Activated CD4-positive, alpha-beta T cell treated with anti-CD3 and anti-CD28 coated beads, Interleukin-2, amount 50 U/mL, for 4 hours (primary cell): ENCODE results near the gene RALB.
"Not testable (repeated sequence)": the region's sequence is repeated elsewhere in the genome, so short reads cannot be mapped to it uniquely, and the experiment has no call there.

ENCODE experiments used
- DNase-seq, 2 experiments: peaks; one replicate each; pipeline ENCODE4 v3.0.0-alpha.2; 2020

The RALB gene

DNA sequence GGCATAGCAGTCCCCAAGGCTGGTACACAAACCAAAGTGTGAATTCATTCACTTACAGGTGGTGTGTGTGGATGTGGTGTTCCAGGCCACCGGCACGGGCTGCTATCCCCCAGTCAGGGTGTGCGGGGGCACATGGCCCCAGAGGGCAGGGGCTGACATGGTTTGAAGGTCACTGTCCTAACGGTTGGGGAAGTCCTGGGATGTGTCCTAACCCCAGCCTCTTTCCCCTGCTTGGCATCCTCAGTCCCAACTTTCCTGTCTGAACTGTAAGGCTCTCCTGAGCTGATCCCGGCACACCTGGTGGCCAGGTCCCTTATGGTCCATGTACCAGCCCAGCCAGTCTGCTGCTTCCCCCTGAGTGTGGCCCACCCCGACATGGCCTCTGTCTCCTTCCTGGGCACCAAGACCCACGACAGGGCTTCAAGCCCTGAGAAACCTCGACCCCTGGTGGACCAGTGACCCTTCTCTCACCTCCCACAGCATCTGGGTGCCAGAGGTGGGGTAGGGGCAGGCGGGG is 27.0 kb upstream of the RALB start:
- no peak for DNase-seq

DNA sequence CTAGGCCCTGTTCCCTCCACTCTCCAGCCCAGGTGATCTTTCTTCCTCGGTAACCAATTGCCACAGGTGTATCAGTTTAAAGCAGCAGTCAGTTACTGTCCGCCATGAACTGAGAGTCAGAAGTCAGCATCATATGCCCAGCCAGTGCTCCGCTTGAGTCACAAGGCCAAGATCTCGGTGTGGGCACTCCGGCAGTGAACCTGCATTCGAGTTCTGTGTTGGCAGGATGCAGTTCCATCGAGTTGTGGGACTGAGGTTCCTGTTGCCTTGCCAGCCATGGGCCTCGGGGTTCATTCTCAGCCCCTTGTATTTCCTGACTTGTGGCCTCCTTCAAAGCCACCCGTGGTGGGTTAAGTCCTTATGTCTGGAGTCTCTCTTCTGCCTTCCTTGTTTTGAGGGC is 26.3 kb upstream of the RALB start:
- DNase-seq: no peak

DNA sequence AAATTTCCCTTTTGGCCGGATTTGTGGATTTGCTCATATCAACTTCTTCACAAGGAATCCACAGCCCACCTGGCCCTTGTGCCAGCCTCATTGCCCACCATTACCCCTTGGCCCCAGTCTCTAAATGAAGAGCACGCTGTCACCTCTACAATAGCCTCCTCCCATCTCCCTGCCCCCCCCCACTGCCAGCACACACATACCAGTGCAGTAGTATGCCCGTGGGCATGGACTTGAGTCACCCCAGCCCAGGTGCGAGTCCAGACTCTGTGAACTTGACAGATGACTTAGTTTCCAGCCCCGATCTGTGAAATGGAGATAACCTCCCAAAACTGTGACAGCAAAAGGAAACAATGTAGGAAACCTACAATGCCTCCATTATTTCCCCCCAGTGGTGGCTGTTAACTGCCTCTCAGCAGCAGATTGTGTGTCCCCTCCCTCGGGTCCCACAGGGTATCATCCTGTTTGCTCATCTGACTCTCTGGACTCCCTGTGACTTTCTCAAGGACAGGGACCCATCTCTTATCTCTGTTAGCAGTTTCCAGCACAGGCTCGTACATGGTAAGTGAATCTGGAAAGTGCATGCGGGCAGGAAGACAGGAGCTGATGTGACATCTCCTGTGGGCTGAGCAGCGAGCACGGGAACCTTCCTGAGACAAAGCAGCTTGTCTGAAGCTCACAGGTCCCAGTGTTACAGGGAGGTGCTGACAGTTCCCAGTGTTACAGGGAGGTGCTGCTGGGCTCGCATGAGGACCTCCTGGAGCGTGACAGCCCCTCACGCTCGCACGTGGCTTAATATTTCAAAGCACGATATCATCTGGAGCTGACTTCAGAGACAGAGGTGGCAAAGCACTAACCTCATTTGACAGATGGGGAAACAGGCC is 25.3 kb upstream of the RALB start:
- peak; percentile 25 to 32 for DNase-seq

DNA sequence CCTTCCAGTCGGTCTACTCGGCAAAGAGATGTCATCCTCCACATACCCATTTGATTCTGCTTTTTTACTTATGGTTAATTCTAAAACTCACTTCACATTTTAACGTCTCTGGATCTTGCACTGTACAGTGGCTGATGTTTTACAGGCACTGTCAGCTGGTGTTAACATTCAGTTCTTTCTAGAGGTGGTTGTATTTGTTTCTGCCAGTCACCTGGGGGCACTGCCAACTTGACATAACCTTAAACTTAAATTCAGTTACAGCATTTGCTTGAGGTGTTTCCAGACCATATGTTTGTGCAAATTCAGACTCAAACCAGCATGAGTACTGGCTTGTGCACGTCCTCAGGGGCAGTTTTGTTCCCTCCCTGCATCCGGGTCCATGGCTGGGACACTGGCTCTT is 24.1 kb upstream of the RALB start:
- no peak for DNase-seq

DNA sequence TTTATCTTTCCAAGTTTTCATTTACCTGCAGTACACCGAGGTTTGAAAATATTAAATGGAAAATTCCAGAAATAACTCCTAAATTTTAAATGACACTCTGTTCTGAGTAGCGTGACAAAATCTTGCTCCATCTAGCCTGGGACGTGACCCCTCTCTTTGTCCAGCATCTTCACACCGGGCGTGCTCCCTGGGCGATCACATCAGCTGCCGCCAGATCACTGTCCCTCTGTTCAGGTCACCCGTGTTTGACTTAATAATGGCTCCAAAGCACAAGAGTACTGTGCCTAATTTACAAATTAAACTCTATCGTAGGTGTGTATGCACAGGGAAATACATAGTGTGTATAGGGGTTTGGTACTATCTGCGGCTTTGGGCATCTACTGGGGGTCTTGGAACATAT is 23.3 kb upstream of the RALB start:
- DNase-seq: no peak

DNA sequence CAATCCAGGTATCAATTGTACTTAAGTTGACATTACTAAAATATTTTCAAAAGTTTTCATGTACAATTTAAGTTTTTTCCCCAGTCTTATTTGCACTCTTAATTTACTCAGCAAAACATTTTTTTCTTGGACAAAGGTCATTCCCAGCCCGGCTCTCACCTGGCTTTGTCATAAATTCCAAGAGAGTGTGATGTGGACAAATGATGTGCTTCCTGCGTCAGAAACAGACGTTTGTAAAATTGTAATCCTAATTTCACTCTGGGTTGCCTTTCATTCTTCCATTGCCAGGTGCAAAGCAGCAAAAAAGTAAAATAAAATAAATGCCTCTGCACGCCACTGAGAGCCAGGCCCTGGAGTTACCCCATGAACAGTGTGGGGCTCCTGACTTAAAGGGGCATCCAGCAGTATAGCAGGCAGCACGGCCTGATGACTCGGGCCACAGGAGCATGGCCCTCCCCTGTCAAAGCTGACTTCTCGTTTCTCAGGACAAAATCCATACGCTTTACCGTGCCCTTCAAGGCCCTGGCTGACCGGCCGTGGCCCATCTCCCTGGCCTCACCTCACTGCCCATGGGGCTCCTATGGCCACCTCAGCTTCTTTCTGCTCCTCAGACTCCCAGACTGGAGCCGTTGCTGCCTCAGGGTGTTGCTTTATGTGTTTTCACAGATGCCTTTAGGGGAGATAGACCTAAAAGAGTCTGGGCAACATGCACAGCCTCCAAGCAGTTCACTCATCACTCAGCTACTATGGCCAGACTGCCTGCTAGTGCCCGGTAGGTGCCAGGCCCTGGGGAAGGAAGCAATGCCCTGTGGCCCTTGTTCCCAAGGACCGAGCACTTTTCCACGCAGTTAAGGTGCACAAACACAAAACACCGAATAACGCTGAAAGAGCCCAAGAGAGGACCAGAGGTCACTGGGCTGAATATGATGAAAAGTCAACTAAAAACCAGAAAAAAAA is 21.9 kb upstream of the RALB start:
- no peak for DNase-seq

DNA sequence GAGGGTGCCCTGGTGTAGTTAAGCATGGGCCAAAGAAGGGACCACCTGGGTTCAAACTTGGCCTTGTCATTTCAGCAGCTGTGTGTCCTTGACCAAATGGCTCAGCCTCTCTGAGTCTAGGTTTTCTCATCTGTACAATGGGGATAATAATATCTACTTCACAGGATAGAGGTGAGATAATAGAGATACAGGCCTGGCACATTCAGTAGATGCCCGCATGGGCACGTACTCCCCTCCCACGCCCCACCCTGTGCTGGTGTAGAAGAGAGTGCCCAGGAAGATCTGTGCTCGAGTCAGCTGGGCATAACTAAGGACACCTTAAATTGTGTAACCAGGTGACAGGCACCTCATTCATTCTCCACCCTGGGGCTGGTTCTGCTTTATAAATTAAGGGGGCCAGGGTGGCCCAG is 21.1 kb upstream of the RALB start:
- DNase-seq: peak; percentile 52 to 58

DNA sequence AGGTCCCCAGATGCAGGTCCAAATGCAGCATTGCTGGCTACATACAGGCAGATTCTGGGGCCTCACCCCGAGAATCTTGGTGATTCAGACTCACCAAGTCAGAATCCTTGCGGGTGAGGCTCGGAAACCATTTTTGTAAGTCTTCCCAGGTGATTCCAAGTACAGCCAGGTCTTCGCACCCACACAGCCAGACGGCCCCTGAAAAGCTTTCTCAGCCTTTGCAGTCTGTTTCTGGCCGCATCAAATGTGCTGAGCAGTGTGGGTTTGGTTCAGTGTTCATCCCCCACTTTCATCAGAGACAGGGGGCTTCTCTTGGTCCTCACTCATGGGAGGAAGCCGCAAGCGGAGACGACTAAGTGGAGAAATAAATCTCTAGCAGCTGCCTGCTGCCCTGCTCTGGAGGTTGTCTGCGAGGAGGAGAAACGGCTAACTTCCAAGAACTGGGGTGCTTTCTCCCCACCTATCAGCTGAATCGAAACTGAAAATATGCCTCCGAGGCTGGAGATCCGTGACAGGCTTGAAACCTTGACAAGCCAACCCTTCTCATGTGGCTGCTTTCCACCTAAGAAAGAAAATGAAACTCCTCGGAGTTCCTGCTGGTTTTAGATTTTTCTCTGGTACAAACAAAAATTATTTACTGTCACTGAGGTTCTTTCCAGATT is 20.5 kb upstream of the RALB start:
- DNase-seq: peak; percentile 73 to 74

DNA sequence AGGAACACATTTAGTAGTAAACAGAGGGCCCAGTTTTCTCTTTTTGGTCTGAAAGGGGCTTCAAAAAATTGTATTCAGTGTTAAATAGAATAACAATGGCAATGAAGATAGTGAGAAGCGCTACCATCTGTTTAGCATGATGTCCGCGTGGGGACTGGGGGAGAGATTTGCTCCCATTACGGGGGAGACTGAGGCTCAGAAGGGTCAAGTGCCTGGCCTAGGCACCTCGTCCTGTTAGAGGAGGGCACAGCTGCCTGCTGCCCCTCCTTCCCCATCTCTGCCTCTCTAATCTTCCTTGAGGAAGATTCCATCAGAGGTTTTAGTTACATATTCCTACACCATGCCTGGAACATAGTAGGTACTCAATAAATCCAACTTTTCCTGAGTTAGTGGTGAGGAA is 19.4 kb upstream of the RALB start:
- DNase-seq: no peak

DNA sequence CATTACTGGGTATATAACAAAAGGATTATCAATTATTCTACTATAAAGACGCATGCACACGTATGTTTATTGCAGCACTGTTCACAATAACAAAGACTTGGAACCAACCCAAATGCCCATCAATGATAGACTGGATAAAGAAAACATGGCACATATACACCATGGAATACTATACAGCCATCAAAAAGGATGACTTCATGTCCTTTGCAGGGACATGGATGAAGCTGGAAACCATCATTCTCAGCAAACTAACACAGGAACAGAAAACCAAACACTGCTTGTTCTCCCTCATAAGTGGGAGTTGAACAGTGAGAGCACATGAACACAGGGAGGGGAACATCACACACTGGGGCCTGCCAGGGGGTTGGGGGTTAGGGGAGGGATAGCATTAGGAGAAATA is 17.5 kb upstream of the RALB start:
- not testable (repeated sequence) for DNase-seq

DNA sequence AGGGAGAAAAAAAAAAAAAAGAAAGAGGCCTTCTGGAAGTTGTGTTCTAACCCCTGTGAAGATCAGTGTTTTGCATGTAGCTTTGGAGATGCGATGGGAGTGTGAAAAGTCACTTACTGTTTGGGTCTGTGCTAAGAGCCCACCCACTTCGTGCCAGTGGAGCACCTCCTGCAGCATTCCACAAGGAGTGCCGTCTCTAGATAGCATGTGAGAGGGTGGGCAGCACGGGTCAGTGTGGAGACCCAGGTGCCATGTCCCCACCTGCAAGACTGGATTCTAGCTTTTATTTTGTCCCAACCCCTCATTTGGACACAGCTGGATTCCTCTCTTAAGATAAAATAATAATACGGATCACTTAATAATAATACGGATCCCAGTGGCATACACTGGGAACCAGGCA is 17.0 kb upstream of the RALB start:
- no peak for DNase-seq

DNA sequence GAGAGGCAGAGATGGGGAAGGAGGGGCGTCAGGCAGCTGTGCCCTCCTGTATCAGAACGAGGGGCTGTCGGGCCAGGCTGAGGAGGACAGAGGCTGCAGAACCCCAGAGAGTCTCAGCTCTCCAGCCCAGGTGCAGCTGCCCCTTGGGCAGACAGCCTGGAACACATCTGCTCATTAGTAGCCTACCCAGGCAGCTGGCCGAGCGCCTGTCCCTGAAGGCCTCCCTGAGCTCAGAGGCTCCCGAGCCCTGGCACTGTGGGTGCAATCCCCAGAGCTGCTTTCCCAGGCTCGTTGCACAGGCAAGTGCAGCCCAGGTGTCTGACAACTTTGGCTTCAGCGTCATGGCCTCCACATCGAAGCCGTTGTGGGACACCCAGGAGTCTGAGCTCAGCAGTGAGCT is 16.3 kb upstream of the RALB start:
- no peak for DNase-seq

DNA sequence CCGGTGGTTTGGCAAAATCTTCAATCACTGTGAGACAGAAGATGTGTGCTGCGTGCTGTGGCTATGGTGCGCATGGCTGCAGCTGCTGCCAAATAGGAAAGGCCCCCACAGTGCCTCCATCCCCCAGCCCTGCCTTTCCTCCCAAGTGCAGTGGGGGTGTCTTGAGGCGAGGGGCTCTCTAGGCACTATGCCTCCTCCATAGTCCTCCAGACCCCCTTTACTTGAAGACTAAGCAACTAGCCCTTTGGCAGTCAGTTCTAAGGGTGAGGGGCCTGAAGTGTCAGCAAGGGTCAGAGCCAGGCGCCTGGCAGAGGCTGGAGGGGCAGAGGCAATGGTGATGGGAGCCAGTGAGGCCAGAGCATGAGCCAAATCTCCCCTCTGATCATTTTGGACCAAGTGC is 15.9 kb upstream of the RALB start:
- DNase-seq: no peak

DNA sequence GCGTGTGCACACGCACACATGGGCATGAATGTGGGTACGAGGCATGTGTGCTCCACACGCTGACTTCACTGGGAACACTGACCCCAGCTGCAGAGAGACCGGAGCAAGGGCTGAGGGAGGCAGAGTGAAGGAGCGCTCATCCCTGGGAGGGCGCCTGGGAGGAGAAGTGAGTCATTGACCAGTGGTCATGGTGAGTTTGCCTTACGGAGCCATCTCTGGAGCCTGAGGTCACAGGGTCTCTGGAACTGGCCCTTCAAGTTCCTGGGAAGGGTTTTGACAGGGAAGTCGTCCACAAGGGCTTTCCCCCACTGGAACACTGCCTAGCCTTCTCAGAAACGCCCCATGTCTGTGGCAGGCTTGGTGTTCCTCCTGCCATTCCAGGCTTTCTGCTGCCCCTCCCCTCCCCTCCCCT is 15.2 kb upstream of the RALB start:
- DNase-seq: no peak

DNA sequence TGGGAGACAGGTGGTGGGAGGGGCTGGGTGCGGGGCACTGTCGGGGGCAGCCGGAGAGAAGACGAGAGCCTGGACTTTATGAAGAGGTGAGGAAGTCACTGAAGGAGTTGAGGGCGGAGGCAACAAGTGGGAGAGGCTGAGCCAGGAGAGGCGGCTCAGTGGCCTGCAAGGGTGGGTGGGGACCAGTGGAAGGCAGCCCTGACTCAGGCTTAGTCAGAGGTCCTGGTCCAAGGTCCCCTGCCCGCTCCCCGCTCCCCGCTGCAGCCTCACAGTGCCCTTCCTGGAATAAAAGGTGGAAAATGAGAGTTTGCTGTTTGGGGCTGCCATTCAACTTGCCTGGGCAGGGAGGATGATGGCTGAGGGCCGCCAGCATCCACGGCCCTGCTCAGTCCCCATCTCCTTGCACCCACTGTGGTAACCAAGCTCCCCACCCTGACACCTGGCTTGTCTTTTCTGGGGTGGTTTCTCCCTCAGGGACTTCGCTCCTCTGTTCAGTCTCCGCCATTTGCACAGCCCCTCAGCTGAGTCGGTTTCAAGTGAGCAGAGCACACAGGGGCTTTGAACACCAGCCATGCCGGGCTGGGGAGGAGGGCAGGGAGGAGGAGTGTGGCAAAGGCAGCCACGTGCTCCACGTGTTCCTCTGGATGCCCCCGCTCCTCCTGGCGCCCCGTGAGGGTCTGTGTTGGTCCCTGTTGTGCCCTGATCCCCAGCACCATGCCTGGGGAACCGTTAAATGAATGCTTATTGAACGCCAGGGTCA is 13.7 kb upstream of the RALB start:
- no peak for DNase-seq

DNA sequence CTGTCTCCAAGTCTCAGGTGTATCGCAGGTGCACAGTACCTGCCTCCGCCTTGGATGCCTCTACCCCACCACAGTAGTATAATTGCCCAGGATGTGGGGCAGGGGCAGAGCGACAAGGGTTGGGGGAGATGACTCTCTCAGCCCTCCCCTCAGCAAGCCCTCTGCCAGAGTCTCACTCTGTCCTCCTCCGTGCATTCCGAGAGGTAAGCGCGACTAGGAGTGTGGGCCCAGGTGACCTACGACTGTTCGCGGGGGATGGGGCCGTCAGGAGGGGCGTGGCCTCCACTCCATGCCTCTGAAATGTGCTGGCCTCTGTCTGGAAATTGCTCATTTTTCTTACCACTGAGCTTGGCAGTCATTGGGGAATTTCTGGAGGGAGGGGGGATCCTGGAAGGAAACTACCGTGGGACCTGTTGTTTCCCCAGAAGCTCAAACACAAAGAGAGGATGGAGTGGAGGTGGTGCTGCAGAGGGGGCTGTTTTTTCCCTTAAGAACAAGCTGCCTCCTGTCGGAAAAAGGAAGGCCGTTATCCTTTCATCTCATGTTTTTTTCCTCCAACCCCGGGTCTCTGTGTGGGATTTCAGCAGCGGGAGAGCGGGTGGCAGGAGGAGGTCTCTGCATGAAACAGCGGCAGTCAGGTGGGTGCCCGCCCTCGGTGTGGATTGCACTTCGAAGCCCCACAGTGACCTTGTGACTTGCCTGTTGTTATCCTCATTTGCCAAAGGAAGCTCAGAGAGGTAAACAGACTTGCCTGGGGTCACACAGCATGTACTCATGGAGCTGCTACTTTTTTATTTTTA is 13.0 kb upstream of the RALB start:
- DNase-seq: no peak

DNA sequence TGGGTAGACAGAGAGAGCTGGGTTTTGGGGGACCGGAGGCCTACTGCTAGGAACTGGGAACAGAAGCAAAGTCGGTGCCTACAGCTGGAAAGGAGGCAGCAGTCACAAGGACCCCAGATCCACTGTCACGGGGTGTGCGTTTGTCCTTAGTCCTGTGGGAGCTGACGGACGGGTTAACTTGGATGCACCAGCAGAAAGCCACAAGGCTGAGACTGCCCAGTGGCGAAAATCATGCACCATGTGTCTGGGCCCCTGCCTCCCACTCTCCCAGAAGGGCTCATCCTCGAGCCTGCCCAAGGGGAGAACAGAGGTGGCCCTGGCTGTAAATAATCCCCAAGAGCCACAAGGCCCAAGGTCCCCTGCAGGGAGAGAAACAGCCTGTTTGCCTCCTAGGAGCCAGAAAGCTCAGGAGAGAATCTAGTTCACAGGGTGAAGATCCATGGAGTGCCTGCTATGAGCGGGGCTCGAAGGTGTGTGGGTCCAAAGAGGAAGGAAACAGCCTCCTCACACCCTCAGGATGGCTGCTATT is 11.7 kb upstream of the RALB start:
- DNase-seq: no peak

DNA sequence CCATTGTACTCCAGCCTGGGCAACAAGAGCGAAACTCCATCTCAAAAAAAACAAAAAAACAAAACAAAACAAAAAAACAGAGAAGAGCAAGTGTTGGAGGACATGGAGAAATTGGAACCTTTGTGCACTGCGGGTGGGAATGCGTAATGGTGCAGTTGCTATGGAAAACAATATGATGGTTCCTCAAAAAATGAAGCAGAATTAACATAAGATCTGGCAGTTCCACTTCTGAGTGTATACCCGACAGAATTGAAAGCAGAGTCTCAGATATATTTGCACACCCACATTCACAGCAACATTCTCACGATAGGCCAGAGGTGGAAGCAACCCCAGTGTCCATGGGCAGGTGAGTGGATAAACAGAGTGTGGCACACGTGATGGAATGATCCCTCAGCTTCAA is 11.0 kb upstream of the RALB start:
- DNase-seq: no peak

DNA sequence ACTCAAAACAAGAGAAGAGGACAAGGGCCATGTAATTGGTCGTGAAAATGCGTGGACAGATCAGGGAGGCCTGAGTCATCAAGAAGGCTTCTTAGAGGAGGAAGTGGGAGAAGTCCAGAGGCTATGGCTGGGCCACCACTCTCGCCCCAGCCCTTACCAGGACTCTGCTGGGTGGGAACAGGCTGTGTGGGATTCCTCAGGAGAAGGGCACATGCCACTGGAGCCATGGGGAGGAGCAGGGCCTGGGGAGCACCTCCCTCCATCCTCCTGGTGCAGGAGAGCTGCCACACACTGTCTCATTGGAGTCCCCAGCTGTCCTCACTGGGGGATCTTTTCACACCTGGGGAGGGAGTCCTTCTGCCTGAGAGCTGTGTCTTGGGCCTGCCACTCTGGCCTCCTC is 9.4 kb upstream of the RALB start:
- no peak for DNase-seq

DNA sequence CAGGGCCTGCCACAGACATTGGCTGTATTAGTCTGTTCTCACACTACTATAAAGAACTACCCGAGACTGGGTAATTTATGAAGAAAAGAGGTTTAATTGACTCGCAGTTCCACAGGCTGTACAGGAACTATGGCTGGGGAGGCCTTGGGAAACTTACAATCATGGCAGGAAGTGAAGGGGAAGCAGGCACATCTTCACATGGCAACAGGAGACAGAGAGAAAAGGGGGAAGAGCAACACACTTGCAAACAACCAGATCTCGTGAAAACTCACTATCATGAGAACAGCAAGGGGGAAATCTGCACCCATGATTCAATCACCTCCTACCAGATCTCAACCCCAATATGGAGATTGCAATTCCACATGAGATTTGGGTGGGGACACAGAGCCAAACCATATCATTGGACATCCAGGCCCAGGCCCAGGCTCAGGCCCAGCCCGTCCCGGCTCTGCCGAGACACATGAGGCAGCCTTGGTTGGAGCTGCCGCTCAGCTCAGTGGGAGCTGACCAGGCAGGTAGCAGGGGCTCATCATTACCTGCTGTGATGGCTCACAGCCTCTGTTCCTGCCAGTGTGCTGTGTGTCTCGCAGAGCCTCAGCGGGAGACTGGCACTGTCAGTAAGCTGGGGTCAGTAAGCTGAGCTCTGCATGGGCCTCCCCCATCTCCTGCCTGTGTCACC is 8.6 kb upstream of the RALB start:
- no peak for DNase-seq
